D721Med (cell line): ENCODE data around the gene FAM120A.

Experiments used
- DNase-seq: peaks from one replicate; pipeline ENCODE4 v3.0.0; 2011; ENCODE audit warnings: low spot score; ENCODE audit not compliant: insufficient read length
- FAIRE-seq: peaks from 2 replicates; lab custom pipeline; 2011; peaks lifted over from hg19 to GRCh38; lab: Jason Lieb, UNC
- TF ChIP-seq, protein P1 (sequence below): IDR thresholded peaks from 2 replicates; pipeline ENCODE4 v1.5.1; 2012; ENCODE audit warnings: mild to moderate bottlenecking, control low read depth; ENCODE audit not compliant: insufficient read depth; ENCODE audit errors: missing control alignments

The FAM120A gene

GRCh38 chr9:93522736-93523135, 71.3 kb downstream of the FAM120A start:
- no peak for FAIRE-seq
- DNase-seq = no peak
- TF ChIP-seq, protein P1, sequence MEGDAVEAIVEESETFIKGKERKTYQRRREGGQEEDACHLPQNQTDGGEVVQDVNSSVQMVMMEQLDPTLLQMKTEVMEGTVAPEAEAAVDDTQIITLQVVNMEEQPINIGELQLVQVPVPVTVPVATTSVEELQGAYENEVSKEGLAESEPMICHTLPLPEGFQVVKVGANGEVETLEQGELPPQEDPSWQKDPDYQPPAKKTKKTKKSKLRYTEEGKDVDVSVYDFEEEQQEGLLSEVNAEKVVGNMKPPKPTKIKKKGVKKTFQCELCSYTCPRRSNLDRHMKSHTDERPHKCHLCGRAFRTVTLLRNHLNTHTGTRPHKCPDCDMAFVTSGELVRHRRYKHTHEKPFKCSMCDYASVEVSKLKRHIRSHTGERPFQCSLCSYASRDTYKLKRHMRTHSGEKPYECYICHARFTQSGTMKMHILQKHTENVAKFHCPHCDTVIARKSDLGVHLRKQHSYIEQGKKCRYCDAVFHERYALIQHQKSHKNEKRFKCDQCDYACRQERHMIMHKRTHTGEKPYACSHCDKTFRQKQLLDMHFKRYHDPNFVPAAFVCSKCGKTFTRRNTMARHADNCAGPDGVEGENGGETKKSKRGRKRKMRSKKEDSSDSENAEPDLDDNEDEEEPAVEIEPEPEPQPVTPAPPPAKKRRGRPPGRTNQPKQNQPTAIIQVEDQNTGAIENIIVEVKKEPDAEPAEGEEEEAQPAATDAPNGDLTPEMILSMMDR = no peak

- DNase-seq (no peak), FAIRE-seq (no peak)
- TF ChIP-seq, protein P1 = no peak
These were observed 72.1 kb downstream of the FAM120A start for GRCh38 chr9:93523518-93524144.

GRCh38 chr9:93525476-93525875, 74.0 kb downstream of the FAM120A start:
- DNase-seq (no peak), FAIRE-seq (no peak)
- TF ChIP-seq, protein P1 = no peak

- DNase-seq (no peak), FAIRE-seq (no peak)
- TF ChIP-seq, protein P1 = no peak
These were observed 79.9 kb downstream of the FAM120A start for GRCh38 chr9:93531374-93531773.

DNA sequence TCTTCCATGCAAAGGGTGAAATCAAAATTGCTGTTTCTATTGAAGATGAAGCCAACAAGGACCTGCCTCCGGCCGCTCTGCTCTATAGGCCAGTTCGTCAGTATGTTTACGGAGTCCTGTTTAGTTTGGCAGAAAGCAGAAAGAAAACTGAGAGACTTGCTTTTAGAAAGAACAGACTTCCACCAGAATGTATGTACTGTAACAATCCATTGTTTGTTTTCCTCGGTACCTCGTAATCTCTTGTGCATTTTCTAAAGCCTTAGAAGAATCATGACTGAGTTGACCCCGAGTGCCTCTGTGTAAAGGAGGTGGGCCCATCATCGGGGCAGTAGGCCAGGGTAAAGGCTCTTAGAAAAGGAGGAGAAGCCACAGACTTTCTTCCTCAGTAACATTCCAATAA, 80.7 kb downstream of the FAM120A start:
- TF ChIP-seq, protein P1 = no peak
- DNase-seq = no peak
- FAIRE-seq = no peak

DNA sequence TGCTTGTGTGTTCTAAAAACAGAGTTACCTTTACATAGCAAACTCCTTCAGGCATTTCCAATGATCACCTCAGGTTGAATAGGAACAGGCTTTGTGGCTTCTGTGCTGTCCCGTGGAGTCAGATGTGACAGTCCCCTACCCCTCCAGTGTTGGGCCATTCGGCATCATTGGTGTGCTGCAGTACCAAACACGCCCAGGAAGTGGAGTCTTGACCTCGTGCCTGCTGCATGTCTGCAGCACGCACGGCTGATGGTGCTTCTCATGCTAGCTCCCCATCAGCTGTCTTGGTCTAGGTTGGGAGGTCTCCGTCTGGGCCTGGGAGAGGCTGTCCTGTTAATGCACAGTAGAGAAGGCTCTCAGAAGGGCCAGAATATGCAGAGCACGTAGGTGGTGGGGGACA, 82.4 kb downstream of the FAM120A start:
- FAIRE-seq = no peak
- DNase-seq = no peak
- TF ChIP-seq, protein P1 = no peak

GRCh38 chr9:93536167-93536566, 84.7 kb downstream of the FAM120A start:
- TF ChIP-seq, protein P1 = no peak
- no peak for FAIRE-seq
- DNase-seq = no peak
